A549 (cell line): ENCODE results near the gene PM20D2. TPM values are rescaled to one million over a fixed set of nuclear protein-coding genes. Genes with fewer than 3 reads are reported as not detected.

Experiments used
- ATAC-seq, 2 experiments: fragments of 200-7000 bp in 1 of 2; fragments of >200 bp in 1 of 2; cut with Nextera tagmentation in 1 of 2; cut with Tn5 transposase in 1 of 2; 3 replicates each; pipeline versions ENCODE4 v1.8.0 to v1.9.1; 2018 to 2020; ENCODE audit warnings: mild to moderate bottlenecking in 1 of 2, moderate library complexity in 1 of 2
- CTCF ChIA-PET: fragments of 300-600 bp; sonication (Branson Sonifier 250); formaldehyde crosslinking; extraction: SDS; loops from one replicate; lab custom pipeline; 2021; ENCODE audit warnings: antibody characterized with exemption, inconsistent platforms; lab: Yijun Ruan, JAX
- POLR2A ChIA-PET: fragments of 350-600 bp; formaldehyde crosslinking; extraction: SDS; loops from one replicate; lab custom pipeline; 2021; ENCODE audit warnings: antibody characterized with exemption, inconsistent platforms; lab: Yijun Ruan, JAX
- DNase-seq, 2 experiments: peaks; one replicate each; pipeline versions ENCODE4 v3.0.0 to v3.0.0-alpha.2; 2011 to 2016; ENCODE audit warnings: low read depth in 1 of 2, low spot score in 1 of 2
- FAIRE-seq: peaks from 2 replicates; lab custom pipeline; 2011; peaks lifted over from hg19 to GRCh38; lab: Jason Lieb, UNC
- H3K27ac ChIP-seq, 2 experiments: fragments of >200 bp; sonication (Bioruptor Twin); formaldehyde crosslinking; 3 replicates each; pipeline ENCODE4 v1.5.1; 2016 to 2017
- H3K4me1 ChIP-seq: fragments of >200 bp; sonication (Bioruptor Twin); formaldehyde crosslinking; 3 replicates; pipeline ENCODE4 v1.6.1; 2016
- H3K4me2 ChIP-seq: fragments of >200 bp; sonication (Bioruptor Twin); formaldehyde crosslinking; 3 replicates; pipeline ENCODE4 v1.6.1; 2016
- H3K4me3 ChIP-seq: fragments of >200 bp; sonication (Bioruptor Twin); formaldehyde crosslinking; 3 replicates; pipeline ENCODE4 v1.5.1; 2016
- H3K9me3 ChIP-seq: fragments of >200 bp; sonication (Bioruptor Twin); formaldehyde crosslinking; 3 replicates; pipeline ENCODE4 v1.6.1; 2016
- BCL3 ChIP-seq: fragments of >200 bp; sonication (Bioruptor Twin); formaldehyde crosslinking; IDR thresholded peaks from 3 replicates; pipeline ENCODE4 v1.6.1; 2016
- CBX2 ChIP-seq: fragments of 200-600 bp; sonication (generic); IDR thresholded peaks from 2 replicates; pipeline ENCODE4 v1.6.1; 2016; ENCODE audit warnings: low read depth, mild to moderate bottlenecking, borderline replicate concordance
- CHD2 ChIP-seq: fragments of 150-350 bp; IDR thresholded peaks from 2 replicates; pipeline ENCODE4 v1.6.1; 2014; ENCODE audit warnings: low read length; ENCODE audit not compliant: partially characterized antibody
- EHF ChIP-seq: fragments of 250-450 bp; sonication (Bioruptor Pico); IDR thresholded peaks from 2 replicates; pipeline ENCODE4 v1.5.0; 2020; ENCODE audit warnings: mild to moderate bottlenecking
- ELK1 ChIP-seq: fragments of 150-350 bp; IDR thresholded peaks from 2 replicates; pipeline ENCODE4 v1.6.1; 2014; ENCODE audit warnings: low read depth, mild to moderate bottlenecking, low read length
- FOSB ChIP-seq: fragments of 250-450 bp; sonication (Bioruptor Pico); IDR thresholded peaks from 2 replicates; pipeline ENCODE4 v1.5.0; 2020; ENCODE audit warnings: mild to moderate bottlenecking, moderate library complexity
- GATA3 ChIP-seq: IDR thresholded peaks from 2 replicates; pipeline ENCODE4 v1.6.1; 2012; ENCODE audit warnings: borderline replicate concordance
- HEYL ChIP-seq: fragments of 250-450 bp; sonication (Bioruptor Pico); IDR thresholded peaks from 2 replicates; pipeline ENCODE4 v1.8.0; 2021; ENCODE audit warnings: mild to moderate bottlenecking, moderate library complexity
- HOXB5 ChIP-seq: fragments of 250-450 bp; sonication (Bioruptor Pico); IDR thresholded peaks from 2 replicates; pipeline ENCODE4 v1.5.0; 2020; ENCODE audit warnings: mild to moderate bottlenecking, moderate library complexity
- KDM1A ChIP-seq: fragments of 200-600 bp; sonication (generic); IDR thresholded peaks from 2 replicates; pipeline ENCODE4 v1.6.1; 2016; ENCODE audit warnings: low read depth, mild to moderate bottlenecking
- MAFK ChIP-seq: fragments of 450-650 bp; IDR thresholded peaks from 2 replicates; pipeline ENCODE4 v1.6.1; 2014; ENCODE audit not compliant: partially characterized antibody
- MAX ChIP-seq: IDR thresholded peaks from 2 replicates; pipeline ENCODE4 v1.6.1; 2012
- MAZ ChIP-seq: fragments of 150-350 bp; IDR thresholded peaks from 2 replicates; pipeline ENCODE4 v1.6.1; 2014; ENCODE audit warnings: antibody characterized with exemption, low read depth, low read length, borderline replicate concordance
- MYC ChIP-seq: IDR thresholded peaks from 2 replicates; pipeline ENCODE4 v1.6.1; 2012; ENCODE audit warnings: mild to moderate bottlenecking, inconsistent platforms, low read length, improper control_type of control experiment, borderline replicate concordance
- NPAS2 ChIP-seq: fragments of 250-450 bp; sonication (Bioruptor Pico); IDR thresholded peaks from 2 replicates; pipeline ENCODE4 v1.8.0; 2022; ENCODE audit warnings: mild to moderate bottlenecking, moderate library complexity, borderline replicate concordance
- PHF8 ChIP-seq: fragments of 200-600 bp; sonication (generic); IDR thresholded peaks from 2 replicates; pipeline ENCODE4 v1.6.1; 2016; ENCODE audit warnings: low read depth, mild to moderate bottlenecking, antibody characterized with exemption, moderate library complexity, borderline replicate concordance
- POLR2A ChIP-seq: IDR thresholded peaks from 2 replicates; pipeline ENCODE4 v1.6.1; 2012; ENCODE audit warnings: mild to moderate bottlenecking, low read length
- RCOR1 ChIP-seq: fragments of 150-350 bp; IDR thresholded peaks from 2 replicates; pipeline ENCODE4 v1.6.1; 2014; ENCODE audit warnings: antibody characterized with exemption, low read length, low read depth
- RFX5 ChIP-seq: fragments of 450-650 bp; IDR thresholded peaks from 2 replicates; pipeline ENCODE4 v1.7.1; 2014; ENCODE audit warnings: antibody characterized with exemption, mild to moderate bottlenecking, moderate library complexity
- RNF2 ChIP-seq: fragments of 200-600 bp; sonication (generic); IDR thresholded peaks from 2 replicates; pipeline ENCODE4 v1.6.1; 2016; ENCODE audit warnings: low read depth, mild to moderate bottlenecking, antibody characterized with exemption, moderate library complexity, borderline replicate concordance
- SREBF2 ChIP-seq: fragments of 450-650 bp; IDR thresholded peaks from 2 replicates; pipeline ENCODE4 v1.6.1; 2014; ENCODE audit warnings: mild to moderate bottlenecking, moderate library complexity
- TFCP2L1 ChIP-seq: fragments of 250-450 bp; sonication (Bioruptor Pico); IDR thresholded peaks from 2 replicates; pipeline ENCODE4 v1.5.0; 2021; ENCODE audit warnings: mild to moderate bottlenecking
- ZC3H11A ChIP-seq: fragments of 450-650 bp; IDR thresholded peaks from 2 replicates; pipeline ENCODE4 v1.6.1; 2014; ENCODE audit warnings: antibody characterized with exemption, mild to moderate bottlenecking
- WGBS: methylation state at CpG from one replicate; pipeline ENCODE4 v1.1.6; 2017; ENCODE audit errors: missing lambda C conversion rate; 5-methylcytosine and 5-hydroxymethylcytosine counted together
- polyA plus RNA-seq, 4 experiments: library from polyadenylated mRNA; depleted of rRNA in 3 of 4; stranded (reverse); fragments of >200 nt; fragmentation: RNase III in 1 of 4; extraction: RNeasy Plus Mini Kit Qiagen cat#74134 plus additional on column Dnase treatment in 1 of 4; gene quantifications; 2 replicates in 3 of 4; 3 replicates in 1 of 4; pipeline ENCODE4 v1.2.3, GENCODE V29; 2011 to 2017
- TF ChIP-seq, protein P1 (sequence below): IDR thresholded peaks from 2 replicates; pipeline ENCODE4 v1.6.1; 2012
- TF ChIP-seq, protein P2 (sequence below): fragments of 250-450 bp; sonication (Bioruptor Pico); IDR thresholded peaks from 2 replicates; pipeline ENCODE4 v1.5.0; 2020; ENCODE audit warnings: low read depth, mild to moderate bottlenecking, moderate library complexity
- TF ChIP-seq, protein P3 (sequence below): IDR thresholded peaks from 2 replicates; pipeline ENCODE4 v1.6.1; 2012; ENCODE audit warnings: low read depth, borderline replicate concordance
- TF ChIP-seq, protein P4 (sequence below): fragments of 200-600 bp; sonication (generic); IDR thresholded peaks from 2 replicates; pipeline ENCODE4 v1.6.1; 2016; ENCODE audit warnings: antibody characterized with exemption, mild to moderate bottlenecking, moderate library complexity

Gene PM20D2
- polyA plus RNA-seq, 2 of the 4 experiments (the other 2 are of a cell fraction): 14.7 to 25.4 TPM

- POLR2A ChIA-PET: interaction anchor here (2.2 kb wide), 1 partner anchor 64 kb away, joined by 16 read pairs; the partner anchor contains the start of gene PNRC1
- Histone ChIP-seq H3K4me1 (peaks cover 50% of the 10 kb centered on the region), H3K4me3 (no peak overlapping the region), H3K27ac (no peak overlapping the region), H3K9me3 (no peaks in the 10 kb centered on the region), H3K4me2 (peak overlapping the region; percentile 86; the same call in 1 of the 3 replicates)
- DNase-seq (no peak), FAIRE-seq (no peak), ATAC-seq (no peak)
- TF ChIP-seq FOSB (CRISPR knock-in tag) (no peak), CBX2 (no peak), HOXB5 (CRISPR knock-in tag) (no peak), TFCP2L1 (CRISPR knock-in tag) (no peak), CHD2 (no peak), ZC3H11A (no peak), HEYL (CRISPR knock-in tag) (no peak), PHF8 (no peak), SREBF2 (no peak), ELK1 (no peak), MAFK (no peak), KDM1A (no peak), EHF (CRISPR knock-in tag) (no peak), BCL3 (no peak), POLR2A (no peak), MAX (no peak), MYC (no peak)
- TF ChIP-seq, protein P1, sequence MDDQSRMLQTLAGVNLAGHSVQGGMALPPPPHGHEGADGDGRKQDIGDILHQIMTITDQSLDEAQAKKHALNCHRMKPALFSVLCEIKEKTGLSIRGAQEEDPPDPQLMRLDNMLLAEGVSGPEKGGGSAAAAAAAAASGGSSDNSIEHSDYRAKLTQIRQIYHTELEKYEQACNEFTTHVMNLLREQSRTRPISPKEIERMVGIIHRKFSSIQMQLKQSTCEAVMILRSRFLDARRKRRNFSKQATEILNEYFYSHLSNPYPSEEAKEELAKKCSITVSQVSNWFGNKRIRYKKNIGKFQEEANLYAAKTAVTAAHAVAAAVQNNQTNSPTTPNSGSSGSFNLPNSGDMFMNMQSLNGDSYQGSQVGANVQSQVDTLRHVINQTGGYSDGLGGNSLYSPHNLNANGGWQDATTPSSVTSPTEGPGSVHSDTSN: no peak
- TF ChIP-seq, protein P2, sequence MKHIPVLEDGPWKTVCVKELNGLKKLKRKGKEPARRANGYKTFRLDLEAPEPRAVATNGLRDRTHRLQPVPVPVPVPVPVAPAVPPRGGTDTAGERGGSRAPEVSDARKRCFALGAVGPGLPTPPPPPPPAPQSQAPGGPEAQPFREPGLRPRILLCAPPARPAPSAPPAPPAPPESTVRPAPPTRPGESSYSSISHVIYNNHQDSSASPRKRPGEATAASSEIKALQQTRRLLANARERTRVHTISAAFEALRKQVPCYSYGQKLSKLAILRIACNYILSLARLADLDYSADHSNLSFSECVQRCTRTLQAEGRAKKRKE: no peak
- TF ChIP-seq, protein P3, sequence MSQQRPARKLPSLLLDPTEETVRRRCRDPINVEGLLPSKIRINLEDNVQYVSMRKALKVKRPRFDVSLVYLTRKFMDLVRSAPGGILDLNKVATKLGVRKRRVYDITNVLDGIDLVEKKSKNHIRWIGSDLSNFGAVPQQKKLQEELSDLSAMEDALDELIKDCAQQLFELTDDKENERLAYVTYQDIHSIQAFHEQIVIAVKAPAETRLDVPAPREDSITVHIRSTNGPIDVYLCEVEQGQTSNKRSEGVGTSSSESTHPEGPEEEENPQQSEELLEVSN: no peak
- WGBS: 54% methylated on average over 2 of the region's 2 CpGs
- CTCF ChIA-PET: interaction anchor here (4.1 kb wide), 1 partner anchor 161 kb away, joined by 16 read pairs; no protein-coding TSS in a partner anchor
Observed at GRCh38 chr6:89144354-89144906, 1.4 kb upstream of the PM20D2 start.

GRCh38 chr6:89145091-89145955 lies 532 bp upstream of the PM20D2 start:
- no peaks in the 10 kb centered on the region for H3K9me3 ChIP-seq
- ATAC-seq (peak; percentile 49 to 53), FAIRE-seq (no peak), DNase-seq (peak; percentile 18 to 29)
- H3K4me3 ChIP-seq: peak overlapping the region; percentile 85
- CTCF ChIA-PET: interaction anchor here (1.4 to 4.1 kb wide), 2 partner anchors 13 to 162 kb away, joined by 3 to 16 read pairs; no protein-coding TSS in a partner anchor
- H3K4me2 ChIP-seq: peak overlapping the region; percentile 86
- peak overlapping the region; percentile 96 to 99 for H3K27ac ChIP-seq
- POLR2A ChIA-PET: interaction anchor here (0.5 to 2.2 kb wide), 4 partner anchors 28 to 244 kb away, joined by 3 to 16 read pairs (median 5); partner anchors contain the start of genes PNRC1, SRSF12 and UBE2J1
- H3K4me1 ChIP-seq: peaks cover 41% of the 10 kb centered on the region
- WGBS: 10% methylated on average over 13 of the region's 17 CpGs
- TF ChIP-seq RCOR1 (no peak), KDM1A (no peak), GATA3 (no peak), RFX5 (no peak), NPAS2 (CRISPR knock-in tag) (no peak), HEYL (CRISPR knock-in tag) (no peak), MAZ (no peak), CBX2 (no peak), RNF2 (no peak)
- TF ChIP-seq, protein P4, sequence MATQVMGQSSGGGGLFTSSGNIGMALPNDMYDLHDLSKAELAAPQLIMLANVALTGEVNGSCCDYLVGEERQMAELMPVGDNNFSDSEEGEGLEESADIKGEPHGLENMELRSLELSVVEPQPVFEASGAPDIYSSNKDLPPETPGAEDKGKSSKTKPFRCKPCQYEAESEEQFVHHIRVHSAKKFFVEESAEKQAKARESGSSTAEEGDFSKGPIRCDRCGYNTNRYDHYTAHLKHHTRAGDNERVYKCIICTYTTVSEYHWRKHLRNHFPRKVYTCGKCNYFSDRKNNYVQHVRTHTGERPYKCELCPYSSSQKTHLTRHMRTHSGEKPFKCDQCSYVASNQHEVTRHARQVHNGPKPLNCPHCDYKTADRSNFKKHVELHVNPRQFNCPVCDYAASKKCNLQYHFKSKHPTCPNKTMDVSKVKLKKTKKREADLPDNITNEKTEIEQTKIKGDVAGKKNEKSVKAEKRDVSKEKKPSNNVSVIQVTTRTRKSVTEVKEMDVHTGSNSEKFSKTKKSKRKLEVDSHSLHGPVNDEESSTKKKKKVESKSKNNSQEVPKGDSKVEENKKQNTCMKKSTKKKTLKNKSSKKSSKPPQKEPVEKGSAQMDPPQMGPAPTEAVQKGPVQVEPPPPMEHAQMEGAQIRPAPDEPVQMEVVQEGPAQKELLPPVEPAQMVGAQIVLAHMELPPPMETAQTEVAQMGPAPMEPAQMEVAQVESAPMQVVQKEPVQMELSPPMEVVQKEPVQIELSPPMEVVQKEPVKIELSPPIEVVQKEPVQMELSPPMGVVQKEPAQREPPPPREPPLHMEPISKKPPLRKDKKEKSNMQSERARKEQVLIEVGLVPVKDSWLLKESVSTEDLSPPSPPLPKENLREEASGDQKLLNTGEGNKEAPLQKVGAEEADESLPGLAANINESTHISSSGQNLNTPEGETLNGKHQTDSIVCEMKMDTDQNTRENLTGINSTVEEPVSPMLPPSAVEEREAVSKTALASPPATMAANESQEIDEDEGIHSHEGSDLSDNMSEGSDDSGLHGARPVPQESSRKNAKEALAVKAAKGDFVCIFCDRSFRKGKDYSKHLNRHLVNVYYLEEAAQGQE: no peak
